Activated CD8-positive, alpha-beta T cell treated with anti-CD3 and anti-CD28 coated beads for 36 hours (primary cell): ENCODE data around the gene CLCN7. TPM values are rescaled to one million over a fixed set of nuclear protein-coding genes. Genes with fewer than 3 reads are reported as not detected.
"Not testable (repeated sequence)": the region's sequence is repeated elsewhere in the genome, so short reads cannot be mapped to it uniquely, and the experiment has no call there.

Experiments used
- ATAC-seq: fragments of 200-7000 bp; cut with Tn5 transposase; one replicate; pipeline ENCODE4 v1.10.0; 2021; ENCODE audit warnings: mild to moderate bottlenecking, moderate library complexity
- CTCF ChIA-PET: fragments of 350-600 bp; sonication (Branson Sonifier 250); formaldehyde crosslinking; loops from one replicate; lab custom pipeline; 2021; ENCODE audit warnings: antibody characterized with exemption; lab: Charles Lee
- POLR2A ChIA-PET: fragments of 350-600 bp; sonication (Branson Sonifier 250); formaldehyde crosslinking; loops from one replicate; lab custom pipeline; 2021; ENCODE audit warnings: antibody characterized with exemption; lab: Charles Lee
- DNase-seq: peaks from one replicate; pipeline ENCODE4 v3.0.0-alpha.2; 2020
- H3K27ac Mint-ChIP-seq: one replicate; pipeline ENCODE4 v1.8.0; 2021; ENCODE audit warnings: mild to moderate bottlenecking, mixed read lengths
- H3K27me3 Mint-ChIP-seq: one replicate; pipeline ENCODE4 v1.8.0; 2021; ENCODE audit warnings: mixed read lengths
- H3K36me3 Mint-ChIP-seq: one replicate; pipeline ENCODE4 v1.8.0; 2021; ENCODE audit warnings: low read depth, mixed read lengths
- H3K4me1 Mint-ChIP-seq: one replicate; pipeline ENCODE4 v1.8.0; 2021; ENCODE audit warnings: low read depth, mixed read lengths
- H3K4me3 Mint-ChIP-seq: one replicate; pipeline ENCODE4 v1.8.0; 2021; ENCODE audit warnings: mild to moderate bottlenecking, moderate library complexity, mixed read lengths
- H3K9me3 Mint-ChIP-seq: one replicate; pipeline ENCODE4 v1.8.0; 2021; ENCODE audit warnings: mixed read lengths
- CTCF ChIP-seq: fragments of 200-600 bp; IDR thresholded peaks from one replicate; pipeline ENCODE4 v1.8.0; 2022; ENCODE audit warnings: antibody characterized with exemption, mild to moderate bottlenecking
- intact Hi-C: fragments of 100-400 bp; cut with micrococcal nuclease; formaldehyde crosslinking; loops from one replicate; pipeline ENCODE4 v1.10.0; 2022
- total RNA-seq, 2 experiments: library from RNA; stranded (reverse); gene quantifications; one replicate each; pipeline ENCODE4 v1.2.3, GENCODE V29; 2021

The CLCN7 gene
- total RNA-seq, 2 experiments from 2014 or later, result 35.5 to 36.8 TPM

GRCh38 chr16:1443403-1443973 is 31.3 kb downstream of the CLCN7 start:
- ChIA-PET CTCF (interaction anchor here (1.1 kb wide), 1 partner anchor 129 kb away, joined by 3 read pairs; no protein-coding TSS in a partner anchor), POLR2A (interaction anchor here (1.3 kb wide), 1 partner anchor 15 kb away, joined by 3 read pairs; no protein-coding TSS in a partner anchor)
- H3K27me3 Mint-ChIP-seq, result no peaks in the 10 kb centered on the region
- no peak for DNase-seq
- H3K27ac Mint-ChIP-seq, result no peak overlapping the region
- no peaks in the 10 kb centered on the region for H3K4me1 Mint-ChIP-seq
- intact Hi-C loops, result no loop called here
- TF ChIP-seq CTCF, result no peak
- ATAC-seq, result no peak
- no peak overlapping the region for H3K4me3 Mint-ChIP-seq
- no peaks in the 10 kb centered on the region for H3K36me3 Mint-ChIP-seq
- H3K9me3 Mint-ChIP-seq, result no peaks in the 10 kb centered on the region

GRCh38 chr16:1442697-1443096 is 32.1 kb downstream of the CLCN7 start:
- DNase-seq (no peak), ATAC-seq (no peak)
- no peak for TF ChIP-seq CTCF
- Mint-ChIP-seq H3K36me3 (no peaks in the 10 kb centered on the region), H3K27ac (no peak overlapping the region), H3K4me1 (no peaks in the 10 kb centered on the region), H3K4me3 (no peak overlapping the region), H3K9me3 (no peaks in the 10 kb centered on the region), H3K27me3 (no peaks in the 10 kb centered on the region)
- CTCF ChIA-PET, result no interaction called here
- intact Hi-C loops, result no loop called here
- POLR2A ChIA-PET, result no interaction called here

GRCh38 chr16:1441391-1441829 is 33.4 kb downstream of the CLCN7 start:
- H3K4me1 Mint-ChIP-seq, result no peaks in the 10 kb centered on the region
- H3K27ac Mint-ChIP-seq, result no peak overlapping the region
- intact Hi-C loops, result no loop called here
- no peak overlapping the region for H3K4me3 Mint-ChIP-seq
- H3K9me3 Mint-ChIP-seq, result no peaks in the 10 kb centered on the region
- H3K36me3 Mint-ChIP-seq, result no peaks in the 10 kb centered on the region
- POLR2A ChIA-PET, result no interaction called here
- ATAC-seq, result no peak
- no peaks in the 10 kb centered on the region for H3K27me3 Mint-ChIP-seq
- DNase-seq, result no peak
- TF ChIP-seq CTCF, result no peak
- CTCF ChIA-PET, result interaction anchor here (1.0 kb wide), 1 partner anchor 78 kb away, joined by 4 read pairs; no protein-coding TSS in a partner anchor

- CTCF ChIA-PET, H3K27ac Mint-ChIP-seq, intact Hi-C loops, H3K36me3 Mint-ChIP-seq, H3K4me1 Mint-ChIP-seq, DNase-seq, H3K9me3 Mint-ChIP-seq, ATAC-seq, H3K4me3 Mint-ChIP-seq, H3K27me3 Mint-ChIP-seq: not testable (repeated sequence)
- POLR2A ChIA-PET, result interaction anchor here (0.6 kb wide), 1 partner anchor 39 kb away, joined by 3 read pairs; no protein-coding TSS in a partner anchor
Measured at GRCh38 chr16:1439699-1440074, 35.1 kb downstream of the CLCN7 start.

- no peak for TF ChIP-seq CTCF
- POLR2A ChIA-PET, result interaction anchor here (0.6 kb wide), 1 partner anchor 40 kb away, joined by 3 read pairs; no protein-coding TSS in a partner anchor
- ATAC-seq (no peak), DNase-seq (no peak)
- Mint-ChIP-seq H3K9me3 (no peaks in the 10 kb centered on the region), H3K4me3 (no peak overlapping the region), H3K4me1 (no peaks in the 10 kb centered on the region), H3K27ac (no peak overlapping the region), H3K27me3 (no peaks in the 10 kb centered on the region), H3K36me3 (no peaks in the 10 kb centered on the region)
- CTCF ChIA-PET, result no interaction called here
- intact Hi-C loops, result no loop called here
Measured at GRCh38 chr16:1439058-1439698, 35.6 kb downstream of the CLCN7 start.
